HEK293T (cell line): ENCODE data around the gene PGM2.
A peak's percentile ranks its signal among the peaks of the same experiment; 100 is the strongest.

Source experiments
- CTCF ChIA-PET: fragments of 350-600 bp; formaldehyde crosslinking; extraction: SDS; loops from one replicate; lab custom pipeline; 2021; ENCODE audit warnings: antibody characterized with exemption, inconsistent platforms; lab: Yijun Ruan, JAX
- POLR2A ChIA-PET: fragments of 350-600 bp; formaldehyde crosslinking; extraction: SDS; loops from one replicate; lab custom pipeline; 2020; ENCODE audit warnings: antibody characterized with exemption, inconsistent platforms; lab: Yijun Ruan, JAX
- DNase-seq: peaks from one replicate; pipeline ENCODE4 v3.0.0; 2012; ENCODE audit warnings: mixed read lengths; ENCODE audit errors: extremely low spot score
- ARNT ChIP-seq: fragments of 450-650 bp; IDR thresholded peaks from 2 replicates; pipeline ENCODE4 v1.6.1; 2017; ENCODE audit warnings: mild to moderate bottlenecking
- BHLHE40 ChIP-seq: fragments of 450-650 bp; IDR thresholded peaks from 2 replicates; pipeline ENCODE4 v1.6.1; 2016; ENCODE audit warnings: mild to moderate bottlenecking, moderate library complexity, borderline replicate concordance
- CTBP1 ChIP-seq: fragments of 450-650 bp; IDR thresholded peaks from 2 replicates; pipeline ENCODE4 v1.6.1; 2016; ENCODE audit warnings: borderline replicate concordance
- ELF4 ChIP-seq: fragments of 450-650 bp; IDR thresholded peaks from 2 replicates; pipeline ENCODE4 v1.6.1; 2017; ENCODE audit warnings: antibody characterized with exemption
- FOXA1 ChIP-seq: fragments of 450-650 bp; IDR thresholded peaks from 2 replicates; pipeline ENCODE4 v1.6.1; 2016; ENCODE audit warnings: mild to moderate bottlenecking
- FOXK2 ChIP-seq: fragments of 450-650 bp; IDR thresholded peaks from 2 replicates; pipeline ENCODE4 v1.6.1; 2016; ENCODE audit warnings: mild to moderate bottlenecking
- FOXM1 ChIP-seq: fragments of 450-650 bp; IDR thresholded peaks from 2 replicates; pipeline ENCODE4 v1.6.1; 2017; ENCODE audit warnings: mild to moderate bottlenecking, borderline replicate concordance
- HDGF ChIP-seq: fragments of 450-650 bp; IDR thresholded peaks from 2 replicates; pipeline ENCODE4 v1.6.1; 2017; ENCODE audit warnings: antibody characterized with exemption, borderline replicate concordance
- L3MBTL2 ChIP-seq: fragments of 450-650 bp; conservative IDR thresholded peaks from 2 replicates; pipeline ENCODE4 v1.6.1; 2016; ENCODE audit warnings: mild to moderate bottlenecking
- LEF1 ChIP-seq: fragments of 450-650 bp; IDR thresholded peaks from 2 replicates; pipeline ENCODE4 v1.6.1; 2017; ENCODE audit warnings: mild to moderate bottlenecking, borderline replicate concordance
- NFRKB ChIP-seq: fragments of 450-650 bp; IDR thresholded peaks from 2 replicates; pipeline ENCODE4 v1.6.1; 2016; ENCODE audit warnings: mild to moderate bottlenecking, moderate library complexity
- SP1 ChIP-seq: fragments of 450-650 bp; IDR thresholded peaks from 2 replicates; pipeline ENCODE4 v1.6.1; 2017
- SUZ12 ChIP-seq: fragments of 450-650 bp; IDR thresholded peaks from 2 replicates; pipeline ENCODE4 v1.6.1; 2016; ENCODE audit warnings: mild to moderate bottlenecking
- TARDBP ChIP-seq: fragments of 450-650 bp; IDR thresholded peaks from 2 replicates; pipeline ENCODE4 v1.6.1; 2016
- ZNF384 ChIP-seq: fragments of 450-650 bp; IDR thresholded peaks from 2 replicates; pipeline ENCODE4 v1.6.1; 2016
- TF ChIP-seq, protein P1 (sequence below): fragments of 450-650 bp; IDR thresholded peaks from 2 replicates; pipeline ENCODE4 v1.6.1; 2016

PGM2 gene

DNA sequence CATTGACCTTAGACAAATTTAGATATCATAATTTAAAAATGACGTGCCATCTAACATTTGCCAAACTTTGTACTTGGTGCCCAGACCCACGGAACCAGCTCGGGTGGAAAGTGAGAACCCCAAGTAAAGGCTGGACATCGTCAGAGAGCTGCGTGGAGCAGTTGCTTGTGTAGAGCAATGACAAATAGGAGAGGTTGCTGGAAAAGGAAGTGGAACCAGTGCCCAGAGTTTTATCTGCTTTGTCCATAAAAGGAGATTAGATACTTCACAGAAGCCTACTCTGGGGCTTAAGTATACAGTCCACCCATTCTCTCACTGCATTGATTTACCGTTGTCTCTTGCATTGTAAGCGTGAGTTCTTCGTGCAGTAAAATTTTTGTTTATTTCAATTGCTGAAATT is 59.0 kb downstream of the PGM2 start:
- DNase-seq, result no peak
- ChIA-PET POLR2A (no interaction called here), CTCF (interaction anchor here (0.6 kb wide), 1 partner anchor 11 kb away, joined by 3 read pairs; no protein-coding TSS in a partner anchor)
- TF ChIP-seq L3MBTL2, result no peak

DNA sequence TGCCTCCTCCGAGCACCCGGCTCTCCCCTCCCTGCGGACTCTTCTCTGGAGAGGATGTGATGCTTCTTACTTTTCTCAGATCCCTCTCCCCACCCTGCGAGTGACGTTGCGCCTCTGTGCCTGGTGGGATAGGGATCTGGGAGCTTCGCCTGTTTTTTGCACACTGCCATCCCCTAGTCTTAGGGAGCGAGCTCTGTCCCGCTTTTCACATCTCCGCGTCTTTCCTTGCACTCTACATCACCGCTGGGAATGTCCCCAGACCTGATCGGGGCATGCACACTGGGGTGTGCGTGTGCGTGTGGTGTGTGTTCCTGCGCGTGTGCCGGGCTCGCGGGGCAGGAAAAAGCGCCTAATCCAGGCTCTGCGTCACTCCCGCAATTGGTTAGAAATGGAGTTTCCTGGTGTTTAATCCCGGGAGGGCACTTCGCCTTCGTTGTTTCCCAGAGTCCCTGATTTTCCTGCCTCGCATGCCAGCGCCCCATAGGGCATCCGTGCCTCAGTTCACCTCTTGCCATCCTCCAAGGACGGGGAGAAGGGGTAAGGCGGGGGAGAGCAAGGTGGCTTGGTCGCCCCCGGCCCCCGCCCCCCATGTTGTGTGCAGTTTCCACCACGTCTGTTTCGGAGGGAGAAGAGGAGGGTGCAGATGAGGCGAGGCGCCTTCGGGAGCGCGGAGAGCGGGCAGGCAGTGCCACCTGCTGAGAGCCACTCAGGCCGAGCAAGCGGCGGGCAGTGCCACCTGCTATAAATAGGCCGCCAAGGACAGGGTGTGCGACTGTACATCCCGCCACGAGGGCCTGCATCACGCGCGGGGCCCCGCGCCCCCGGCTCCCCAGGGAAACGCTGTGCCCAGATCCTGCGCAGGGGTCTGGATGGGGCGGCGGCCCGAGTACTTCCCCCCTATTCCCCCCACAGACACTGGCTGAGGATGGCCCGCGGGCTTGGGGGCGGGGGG is 63.6 kb downstream of the PGM2 start:
- no peak for TF ChIP-seq HDGF
- no peak for TF ChIP-seq FOXA1
- no peak for TF ChIP-seq SUZ12
- TF ChIP-seq LEF1, result no peak
- TF ChIP-seq SP1, result no peak
- TF ChIP-seq ARNT, result no peak
- no peak for TF ChIP-seq ZNF384
- TF ChIP-seq L3MBTL2, result no peak
- no peak for DNase-seq
- ChIA-PET CTCF (interaction anchor here (1.1 kb wide), 1 partner anchor 78 kb away, joined by 3 read pairs; no protein-coding TSS in a partner anchor), POLR2A (interaction anchor here (0.7 kb wide), 1 partner anchor 13 kb away, joined by 3 read pairs; no protein-coding TSS in a partner anchor)

DNA sequence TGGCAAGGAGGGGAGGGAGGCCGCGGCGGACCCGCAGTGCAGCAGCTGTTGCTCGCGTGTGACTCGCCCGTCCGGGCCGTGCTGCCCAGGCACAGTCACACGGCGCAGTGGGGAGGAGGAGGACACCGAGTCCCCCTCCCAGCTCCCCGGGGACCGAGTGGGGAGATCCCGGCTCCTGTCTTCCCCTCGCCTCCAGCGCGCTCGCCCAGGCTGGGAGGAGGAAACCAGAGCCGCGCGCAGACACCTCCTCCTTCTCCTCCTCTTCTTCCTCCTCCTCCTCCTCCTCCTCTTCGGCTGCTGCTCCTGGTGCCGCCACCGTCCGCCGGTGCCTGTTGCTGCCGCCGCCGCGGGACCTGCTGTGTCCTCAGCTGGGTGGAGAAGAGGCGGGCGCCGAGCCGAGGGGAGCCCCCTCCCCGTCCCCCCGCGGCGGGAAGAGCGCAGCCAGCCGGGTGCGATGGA is 64.3 kb downstream of the PGM2 start, which contains the start of gene TBC1D1:
Gene TBC1D1 (plus strand): TSS at position 284 of the 459 bp plus-strand sequence. CDS start 11,012 bp downstream, outside the sequence.
- ChIA-PET POLR2A (interaction anchor here (0.7 to 1.2 kb wide), 3 partner anchors 12 to 19 kb away, joined by 3 to 5 read pairs (median 3); no protein-coding TSS in a partner anchor), CTCF (interaction anchor here (1.1 kb wide), 1 partner anchor 77 kb away, joined by 3 read pairs; no protein-coding TSS in a partner anchor)
- peak; percentile 22 for DNase-seq
- TF ChIP-seq HDGF (no peak), TARDBP (no peak), ELF4 (no peak), BHLHE40 (no peak), FOXM1 (no peak), FOXA1 (no peak), L3MBTL2 (no peak), ARNT (no peak), LEF1 (no peak)
- TF ChIP-seq, protein P1, sequence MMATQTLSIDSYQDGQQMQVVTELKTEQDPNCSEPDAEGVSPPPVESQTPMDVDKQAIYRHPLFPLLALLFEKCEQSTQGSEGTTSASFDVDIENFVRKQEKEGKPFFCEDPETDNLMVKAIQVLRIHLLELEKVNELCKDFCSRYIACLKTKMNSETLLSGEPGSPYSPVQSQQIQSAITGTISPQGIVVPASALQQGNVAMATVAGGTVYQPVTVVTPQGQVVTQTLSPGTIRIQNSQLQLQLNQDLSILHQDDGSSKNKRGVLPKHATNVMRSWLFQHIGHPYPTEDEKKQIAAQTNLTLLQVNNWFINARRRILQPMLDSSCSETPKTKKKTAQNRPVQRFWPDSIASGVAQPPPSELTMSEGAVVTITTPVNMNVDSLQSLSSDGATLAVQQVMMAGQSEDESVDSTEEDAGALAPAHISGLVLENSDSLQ, result no peak

DNA sequence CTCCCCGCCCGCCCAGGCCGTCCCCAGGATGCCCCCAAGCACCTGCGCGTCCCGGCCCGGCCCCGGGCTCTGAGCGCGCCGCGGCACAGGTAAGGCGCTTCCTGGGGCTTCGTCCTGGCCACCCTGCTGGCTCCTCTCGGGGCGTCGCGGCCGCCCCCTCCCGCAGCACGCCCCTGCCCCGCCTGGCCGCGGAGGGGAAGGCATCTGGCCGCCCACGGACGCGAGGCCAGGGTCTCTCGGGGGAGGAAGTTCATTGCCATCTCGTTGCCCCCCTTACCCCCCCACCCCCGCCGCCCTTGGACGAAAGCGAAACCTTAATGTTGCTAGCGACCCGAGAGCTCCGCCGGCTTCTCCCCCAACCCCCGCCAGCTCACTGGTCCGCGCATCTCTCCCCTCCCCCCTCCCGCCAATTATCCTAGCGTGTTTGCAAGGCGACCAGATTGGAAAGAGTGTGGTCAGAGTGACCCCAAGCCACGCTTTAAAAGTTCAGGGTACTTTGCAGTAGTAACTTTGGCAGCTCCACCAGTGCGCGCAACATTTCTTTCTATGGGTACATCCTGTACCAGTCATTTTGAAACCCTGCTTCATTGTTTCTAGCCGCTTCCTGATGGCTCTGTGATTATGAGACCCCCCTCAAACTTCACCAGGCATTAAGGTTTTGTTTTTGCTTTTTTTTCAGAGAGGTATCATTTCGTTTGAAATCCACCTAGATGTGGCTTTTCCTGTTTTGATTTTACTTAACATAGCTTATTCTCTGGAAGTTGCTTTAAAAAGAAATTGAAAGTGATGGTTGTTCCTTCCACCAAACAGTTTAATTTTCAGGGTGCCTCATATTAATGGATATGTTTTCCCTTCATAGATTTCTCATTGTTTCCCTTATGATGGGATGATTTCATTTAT is 65.0 kb downstream of the PGM2 start:
- no peak for TF ChIP-seq SUZ12
- TF ChIP-seq NFRKB, result no peak
- no peak for TF ChIP-seq FOXM1
- TF ChIP-seq L3MBTL2, result no peak
- TF ChIP-seq ELF4, result no peak
- no peak for TF ChIP-seq HDGF
- TF ChIP-seq ARNT, result no peak
- no peak for TF ChIP-seq CTBP1
- no peak for TF ChIP-seq TARDBP
- no peak for TF ChIP-seq BHLHE40
- no peak for TF ChIP-seq FOXK2
- peak; percentile 30 for DNase-seq
- POLR2A ChIA-PET, result interaction anchor here (1.0 to 1.2 kb wide), 2 partner anchors 16 to 18 kb away, joined by 3 to 5 read pairs; no protein-coding TSS in a partner anchor
- CTCF ChIA-PET, result interaction anchor here (1.1 kb wide), 1 partner anchor 77 kb away, joined by 3 read pairs; no protein-coding TSS in a partner anchor

DNA sequence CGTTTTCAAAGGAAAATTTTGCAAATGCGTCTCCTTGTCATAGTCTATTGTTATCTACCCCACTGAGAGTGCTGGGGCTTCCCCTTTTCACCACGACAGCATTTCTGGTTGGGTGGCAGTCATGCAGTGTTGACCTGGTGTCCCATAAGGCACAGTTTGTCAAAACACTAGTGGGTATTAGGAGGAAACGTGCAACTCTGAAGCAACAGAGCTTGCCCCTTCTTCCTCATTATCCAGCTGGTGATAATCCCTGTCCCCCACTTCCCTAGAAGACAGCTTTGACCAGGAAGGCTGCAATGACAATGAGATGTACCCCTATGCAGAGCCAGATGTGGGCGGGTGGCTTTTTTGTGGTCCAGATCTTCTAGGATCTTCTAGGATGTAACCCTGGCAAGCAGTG is 66.2 kb downstream of the PGM2 start:
- TF ChIP-seq ZNF384, result no peak
- no peak for TF ChIP-seq ARNT
- no peak for TF ChIP-seq SUZ12
- TF ChIP-seq, protein P1, result no peak
- no peak for TF ChIP-seq ELF4
- no peak for TF ChIP-seq BHLHE40
- no peak for TF ChIP-seq FOXM1
- TF ChIP-seq FOXK2, result no peak
- no peak for TF ChIP-seq L3MBTL2
- no peak for TF ChIP-seq NFRKB
- TF ChIP-seq FOXA1, result no peak
- TF ChIP-seq HDGF, result no peak
- DNase-seq, result no peak
- POLR2A ChIA-PET, result no interaction called here
- CTCF ChIA-PET, result no interaction called here

DNA sequence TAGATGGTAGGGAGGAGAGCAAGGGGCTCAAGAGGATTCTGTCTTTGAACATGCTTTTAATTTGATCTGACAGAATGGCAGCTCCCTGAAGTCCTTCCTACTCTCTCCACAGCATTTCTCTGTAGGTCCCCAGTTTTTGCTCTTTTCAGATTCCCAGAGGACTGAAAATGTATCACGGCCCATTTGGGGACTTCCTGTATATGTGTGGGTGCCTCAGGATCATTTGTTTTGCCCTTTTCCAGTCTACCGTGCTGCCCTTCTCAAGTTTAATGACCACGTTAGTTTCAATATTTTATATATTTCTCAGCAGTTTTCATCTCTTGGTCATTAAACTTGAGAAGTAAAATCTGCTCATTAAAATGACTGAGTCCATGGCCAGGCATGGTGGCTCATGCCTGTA is 66.7 kb downstream of the PGM2 start:
- TF ChIP-seq LEF1 (no peak), ZNF384 (no peak), SP1 (no peak), SUZ12 (no peak), ELF4 (no peak), CTBP1 (no peak), L3MBTL2 (no peak), ARNT (no peak)
- TF ChIP-seq, protein P1, result no peak
- no peak for DNase-seq
- CTCF ChIA-PET, result no interaction called here
- POLR2A ChIA-PET, result no interaction called here
